H9 (cell line): ENCODE results near the gene SNAI3. TPM values are rescaled to one million over a fixed set of nuclear protein-coding genes. Genes with fewer than 3 reads are reported as not detected.

ENCODE experiments used
- DNase-seq: peaks from one replicate; pipeline ENCODE4 v3.0.0-alpha.2; 2017
- H2AFZ ChIP-seq: one replicate; pipeline ENCODE4 v1.6.1; 2013; ENCODE audit warnings: mild to moderate bottlenecking, low read length, control low read depth, moderate library complexity
- H2AK5ac ChIP-seq: 2 replicates; pipeline ENCODE4 v1.6.1; 2013; ENCODE audit warnings: low read length, control low read depth, mixed read lengths; ENCODE audit not compliant: insufficient read length
- H2BK120ac ChIP-seq: one replicate; pipeline ENCODE4 v1.6.1; 2013; ENCODE audit warnings: low read depth, mild to moderate bottlenecking, low read length, control low read depth, inconsistent platforms; ENCODE audit not compliant: poor library complexity, severe bottlenecking
- H2BK12ac ChIP-seq: 2 replicates; pipeline ENCODE4 v1.6.1; 2013; ENCODE audit warnings: low read length, control low read depth, mixed read lengths, low read depth; ENCODE audit not compliant: insufficient read length
- H2BK15ac ChIP-seq: 2 replicates; pipeline ENCODE4 v1.6.1; 2013; ENCODE audit warnings: low read depth, low read length, control low read depth
- H2BK20ac ChIP-seq: one replicate; pipeline ENCODE4 v1.6.1; 2013; ENCODE audit warnings: low read depth, mild to moderate bottlenecking, low read length, control low read depth, inconsistent platforms; ENCODE audit not compliant: poor library complexity, severe bottlenecking
- H2BK5ac ChIP-seq: 2 replicates; pipeline ENCODE4 v1.6.1; 2013; ENCODE audit warnings: low read length, control low read depth, mixed read lengths; ENCODE audit not compliant: insufficient read length
- H3K14ac ChIP-seq: 2 replicates; pipeline ENCODE4 v1.6.1; 2013; ENCODE audit warnings: low read length, control low read depth; ENCODE audit not compliant: insufficient read depth
- H3K18ac ChIP-seq: 2 replicates; pipeline ENCODE4 v1.6.1; 2013; ENCODE audit warnings: low read depth, mild to moderate bottlenecking, mixed read lengths, low read length, control low read depth; ENCODE audit not compliant: insufficient read length
- H3K23ac ChIP-seq: 2 replicates; pipeline ENCODE4 v1.6.1; 2013; ENCODE audit warnings: low read length, control low read depth, mixed read lengths, low read depth; ENCODE audit not compliant: insufficient read length
- H3K23me2 ChIP-seq: 2 replicates; pipeline ENCODE4 v1.6.1; 2013; ENCODE audit warnings: low read depth, mild to moderate bottlenecking, mixed read lengths, low read length, control low read depth; ENCODE audit not compliant: insufficient read length, poor library complexity, severe bottlenecking
- H3K27ac ChIP-seq: 2 replicates; pipeline ENCODE4 v1.5.1; 2013; ENCODE audit warnings: low read length, control low read depth, mixed read lengths, low read depth; ENCODE audit not compliant: insufficient read length
- H3K27me3 ChIP-seq: 2 replicates; pipeline ENCODE4 v1.6.1; 2013; ENCODE audit warnings: low read length, control low read depth, inconsistent platforms; ENCODE audit not compliant: insufficient read depth
- H3K4ac ChIP-seq: 2 replicates; pipeline ENCODE4 v1.6.1; 2013; ENCODE audit warnings: low read depth, mild to moderate bottlenecking, control low read depth, inconsistent platforms, low read length, moderate library complexity
- H3K4me1 ChIP-seq: 2 replicates; pipeline ENCODE4 v1.6.1; 2013; ENCODE audit warnings: low read length, control low read depth, inconsistent platforms; ENCODE audit not compliant: insufficient read depth
- H3K4me2 ChIP-seq: 2 replicates; pipeline ENCODE4 v1.6.1; 2013; ENCODE audit warnings: low read length, control low read depth, mixed read lengths; ENCODE audit not compliant: insufficient read length, insufficient read depth
- H3K56ac ChIP-seq: 2 replicates; pipeline ENCODE4 v1.6.1; 2013; ENCODE audit warnings: low read depth, mild to moderate bottlenecking, mixed read lengths, low read length, control low read depth; ENCODE audit not compliant: insufficient read length
- H3K79me1 ChIP-seq: 2 replicates; pipeline ENCODE4 v1.6.1; 2013; ENCODE audit warnings: low read depth, mild to moderate bottlenecking, moderate library complexity, low read length, control low read depth, inconsistent platforms; ENCODE audit not compliant: insufficient read depth, poor library complexity, severe bottlenecking
- H3K79me2 ChIP-seq: 2 replicates; pipeline ENCODE4 v1.6.1; 2013; ENCODE audit warnings: low read length, control low read depth, inconsistent platforms; ENCODE audit not compliant: insufficient read depth
- H3K9ac ChIP-seq: 2 replicates; pipeline ENCODE4 v1.6.1; 2013; ENCODE audit warnings: low read length, control low read depth, mixed read lengths; ENCODE audit not compliant: insufficient read length; ENCODE audit errors: extremely low read depth
- H3K9me3 ChIP-seq: one replicate; pipeline ENCODE4 v1.6.1; 2013; ENCODE audit warnings: low read depth, low read length, inconsistent platforms; ENCODE audit not compliant: control insufficient read depth
- H3T11ph ChIP-seq: one replicate; pipeline ENCODE4 v1.6.1; 2013; ENCODE audit warnings: mild to moderate bottlenecking, low read length, control low read depth, inconsistent platforms
- H4K20me1 ChIP-seq: one replicate; pipeline ENCODE4 v1.6.1; 2013; ENCODE audit not compliant: control insufficient read depth, insufficient read length, insufficient read depth
- H4K5ac ChIP-seq: 2 replicates; pipeline ENCODE4 v1.6.1; 2013; ENCODE audit warnings: low read depth, mild to moderate bottlenecking, mixed read lengths, low read length, control low read depth; ENCODE audit not compliant: insufficient read length
- H4K8ac ChIP-seq: replicated peaks from 2 replicates; pipeline ENCODE4 v1.6.1; 2013; ENCODE audit warnings: low read length, control low read depth, mixed read lengths, low read depth; ENCODE audit not compliant: insufficient read length
- H4K91ac ChIP-seq: 2 replicates; pipeline ENCODE4 v1.6.1; 2013; ENCODE audit warnings: low read depth, mild to moderate bottlenecking, moderate library complexity, mixed read lengths, low read length, control low read depth; ENCODE audit not compliant: insufficient read length
- H3K27ac Mint-ChIP-seq, 3 experiments: 2 replicates in 2 of 3; 3 replicates in 1 of 3; pipeline ENCODE4 v1.8.0; 2020 to 2021; ENCODE audit warnings: mixed read lengths in 3 of 3, mild to moderate bottlenecking in 1 of 3, moderate library complexity in 1 of 3
- H3K27me3 Mint-ChIP-seq: 2 replicates; pipeline ENCODE4 v1.8.0; 2021; ENCODE audit warnings: low read depth, mild to moderate bottlenecking, moderate library complexity, mixed read lengths
- H3K36me3 Mint-ChIP-seq, 3 experiments: 2 replicates in 2 of 3; 3 replicates in 1 of 3; pipeline ENCODE4 v1.8.0; 2020 to 2021; ENCODE audit warnings: low read depth in 3 of 3, mixed read lengths in 3 of 3; ENCODE audit not compliant: insufficient read depth in 1 of 3
- H3K4me1 Mint-ChIP-seq, 2 experiments: 2 replicates each; pipeline ENCODE4 v1.8.0; 2020; ENCODE audit warnings: mixed read lengths in 2 of 2
- H3K4me3 Mint-ChIP-seq, 2 experiments: 2 replicates in 1 of 2; 3 replicates in 1 of 2; pipeline ENCODE4 v1.8.0; 2020 to 2021; ENCODE audit warnings: mild to moderate bottlenecking in 2 of 2, mixed read lengths in 2 of 2, moderate library complexity in 1 of 2
- H3K9me3 Mint-ChIP-seq, 2 experiments: 2 replicates in 1 of 2; 3 replicates in 1 of 2; pipeline ENCODE4 v1.8.0; 2020; ENCODE audit warnings: mild to moderate bottlenecking in 2 of 2, mixed read lengths in 2 of 2, moderate library complexity in 1 of 2
- WGBS: extraction: QIAGEN DNeasy Blood & Tissue Kit; methylation state at CpG from one replicate; pipeline ENCODE4 v1.1.7; 2013; ENCODE audit warnings: missing lambda C conversion rate, low lambda C conversion rate, mixed read lengths; ENCODE audit not compliant: insufficient read length; ENCODE audit errors: extremely low coverage; 5-methylcytosine and 5-hydroxymethylcytosine counted together
- total RNA-seq: library from RNA; stranded (reverse); gene quantifications from 2 replicates; pipeline ENCODE4 v1.2.1, GENCODE V29; 2021
- TF ChIP-seq, protein P1 (sequence below): fragments of 200-600 bp; sonication (generic); conservative IDR thresholded peaks from 3 replicates; pipeline ENCODE4 v1.8.0; 2021; ENCODE audit warnings: antibody characterized with exemption, mild to moderate bottlenecking

Gene SNAI3
- total RNA-seq, 1 experiment from 2014 or later, result 3.2 TPM

DNA sequence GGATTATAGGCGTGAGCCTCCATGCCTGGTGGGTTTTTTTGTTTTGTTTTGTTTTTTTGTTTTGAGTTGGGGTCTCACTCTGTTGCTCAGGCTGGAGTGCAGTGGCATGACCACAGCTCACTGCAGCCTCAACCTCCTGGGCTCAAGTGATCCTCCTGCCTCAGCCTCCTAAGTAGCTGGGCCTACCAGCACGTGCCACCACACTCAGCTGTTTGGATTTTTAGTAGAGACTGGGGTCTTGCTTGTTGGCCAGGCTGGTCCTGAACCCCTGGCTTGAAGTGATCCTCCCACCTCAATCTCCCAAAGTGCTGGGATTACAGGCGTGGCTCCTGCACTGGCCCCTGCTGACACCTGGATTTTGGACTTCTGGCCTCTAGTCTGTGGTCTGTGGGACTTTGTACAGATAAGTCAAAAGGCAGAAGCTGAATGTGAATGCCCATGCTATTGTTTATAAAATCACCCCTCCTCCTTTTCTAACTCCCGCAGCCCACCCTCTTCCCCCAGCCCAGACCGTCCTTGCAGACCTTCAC lies 5.7 kb downstream of the SNAI3 start:
- peaks cover 7% of the 10 kb centered on the region for H3K23me2 ChIP-seq
- no peak overlapping the region for H4K91ac ChIP-seq
- H3K9me3 Mint-ChIP-seq, result no peaks in the 10 kb centered on the region
- TF ChIP-seq, protein P1, sequence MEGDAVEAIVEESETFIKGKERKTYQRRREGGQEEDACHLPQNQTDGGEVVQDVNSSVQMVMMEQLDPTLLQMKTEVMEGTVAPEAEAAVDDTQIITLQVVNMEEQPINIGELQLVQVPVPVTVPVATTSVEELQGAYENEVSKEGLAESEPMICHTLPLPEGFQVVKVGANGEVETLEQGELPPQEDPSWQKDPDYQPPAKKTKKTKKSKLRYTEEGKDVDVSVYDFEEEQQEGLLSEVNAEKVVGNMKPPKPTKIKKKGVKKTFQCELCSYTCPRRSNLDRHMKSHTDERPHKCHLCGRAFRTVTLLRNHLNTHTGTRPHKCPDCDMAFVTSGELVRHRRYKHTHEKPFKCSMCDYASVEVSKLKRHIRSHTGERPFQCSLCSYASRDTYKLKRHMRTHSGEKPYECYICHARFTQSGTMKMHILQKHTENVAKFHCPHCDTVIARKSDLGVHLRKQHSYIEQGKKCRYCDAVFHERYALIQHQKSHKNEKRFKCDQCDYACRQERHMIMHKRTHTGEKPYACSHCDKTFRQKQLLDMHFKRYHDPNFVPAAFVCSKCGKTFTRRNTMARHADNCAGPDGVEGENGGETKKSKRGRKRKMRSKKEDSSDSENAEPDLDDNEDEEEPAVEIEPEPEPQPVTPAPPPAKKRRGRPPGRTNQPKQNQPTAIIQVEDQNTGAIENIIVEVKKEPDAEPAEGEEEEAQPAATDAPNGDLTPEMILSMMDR, result no peak
- no peaks in the 10 kb centered on the region for H3K4me1 ChIP-seq
- DNase-seq, result no peak
- no peak overlapping the region for H3K18ac ChIP-seq
- no peak overlapping the region for H3T11ph ChIP-seq
- no peak overlapping the region for H2BK12ac ChIP-seq
- no peaks in the 10 kb centered on the region; the same call in 1 of the 2 replicates for H3K27me3 ChIP-seq
- no CpG with 5 or more reads among the region's 5 CpGs for WGBS
- no peak overlapping the region for H3K4me3 Mint-ChIP-seq
- H2BK20ac ChIP-seq, result no peak overlapping the region
- H2AK5ac ChIP-seq, result no peak overlapping the region
- H2AFZ ChIP-seq, result no peak overlapping the region
- no peak overlapping the region for H3K4me2 ChIP-seq
- no peak overlapping the region for H2BK15ac ChIP-seq
- peaks cover 8 to 9% of the 10 kb centered on the region in 2 experiments; a peak in 3 of 4 replicates for H3K4me1 Mint-ChIP-seq
- H3K56ac ChIP-seq, result no peak overlapping the region
- no peak overlapping the region for H4K5ac ChIP-seq
- H3K9me3 ChIP-seq, result no peaks in the 10 kb centered on the region
- H3K79me2 ChIP-seq, result no peaks in the 10 kb centered on the region
- H3K36me3 Mint-ChIP-seq, result peaks cover 0 to 2% (median 0%) of the 10 kb centered on the region in 3 experiments; a peak in 2 of 7 replicates
- H3K23ac ChIP-seq, result no peak overlapping the region
- H4K8ac ChIP-seq, result no peak overlapping the region
- no peak overlapping the region for H3K14ac ChIP-seq
- H3K4ac ChIP-seq, result no peak overlapping the region
- H3K27ac Mint-ChIP-seq, result no peak overlapping the region
- no peaks in the 10 kb centered on the region for H4K20me1 ChIP-seq
- H2BK5ac ChIP-seq, result no peak overlapping the region
- no peak overlapping the region for H3K27ac ChIP-seq
- H3K27me3 Mint-ChIP-seq, result peaks cover 4% of the 10 kb centered on the region
- H2BK120ac ChIP-seq, result no peak overlapping the region
- no peaks in the 10 kb centered on the region for H3K79me1 ChIP-seq
- no peak overlapping the region for H3K9ac ChIP-seq
